Right lobe of liver (tissue), 6 donors: Measurements from ENCODE around the gene ZBTB47. TPM values are rescaled to one million over a fixed set of nuclear protein-coding genes. Genes with fewer than 3 reads are reported as not detected.

Experiments used
- ATAC-seq, 4 donors: fragments of 200-7000 bp; cut with Tn5 transposase; one replicate each; pipeline ENCODE4 v1.9.1; 2020; ENCODE audit warnings: mild to moderate bottlenecking in 4 of 4, moderate library complexity in 4 of 4
- DNase-seq, 3 donors: peaks; one replicate each; pipeline ENCODE4 v3.0.0-alpha.2; 2020
- H3K27ac ChIP-seq, 3 donors: fragments of 200-600 bp; one replicate each; pipeline ENCODE4 v1.8.0; 2022
- H3K27me3 ChIP-seq, 2 donors: fragments of 200-600 bp; one replicate each; pipeline ENCODE4 v1.8.0; 2022
- H3K36me3 ChIP-seq, 4 donors: fragments of 200-600 bp; sonication (generic) in 1 of 4; one replicate each; pipeline versions ENCODE4 v1.5.1 to v1.8.0; 2017 to 2022; ENCODE audit warnings: control low read depth in 1 of 4
- H3K4me1 ChIP-seq, 4 donors: fragments of 200-600 bp; sonication (generic) in 1 of 4; one replicate each; pipeline versions ENCODE4 v1.5.1 to v1.8.0; 2017 to 2022; ENCODE audit warnings: control low read depth in 1 of 4
- H3K4me3 ChIP-seq, 3 donors: fragments of 200-600 bp; one replicate each; pipeline ENCODE4 v1.8.0; 2022
- H3K9me3 ChIP-seq, 4 donors: fragments of 200-600 bp; sonication (generic) in 1 of 4; one replicate each; pipeline versions ENCODE4 v1.5.1 to v1.8.0; 2017 to 2022; ENCODE audit warnings: control low read depth in 1 of 4
- CTCF ChIP-seq, 4 donors: fragments of 200-600 bp in 3 of 4; fragments of 450-650 bp in 1 of 4; IDR thresholded peaks; one replicate each; pipeline versions ENCODE4 v1.5.1 to v1.8.0; 2016 to 2022; ENCODE audit warnings: antibody characterized with exemption in 4 of 4, mild to moderate bottlenecking in 2 of 4
- POLR2A ChIP-seq: fragments of 450-650 bp; IDR thresholded peaks from one replicate; pipeline ENCODE4 v1.6.1; 2017; ENCODE audit warnings: antibody characterized with exemption, mild to moderate bottlenecking
- WGBS: methylation state at CpG from one replicate; pipeline ENCODE4 v1.1.6; 2018; ENCODE audit warnings: low coverage, low lambda C conversion rate; ENCODE audit not compliant: insufficient coverage; ENCODE audit errors: missing lambda C conversion rate; 5-methylcytosine and 5-hydroxymethylcytosine counted together
- intact Hi-C, 2 donors: fragments of 100-400 bp; cut with DNase I; formaldehyde crosslinking; loops; one replicate each; pipeline versions ENCODE4 v1.11.2 to v1.14.1; 2022
- total RNA-seq, 6 experiments: library from RNA; depleted of rRNA in 2 of 6; stranded (reverse); fragments of >200 nt in 2 of 6; fragmentation: NEBNext Ultra II Directional in 3 of 6; extraction: Animal tissue kit (Norgen Biotek cat#: 25700) in 3 of 6; gene quantifications; one replicate each; pipeline versions ENCODE4 v1.1.0 to v1.2.4, GENCODE V29; 2016 to 2023
- donor health status: DM: no; HTN: yes; CAD: no.
- donor health status: DM: no; HTN: no; CAD: no.
- donor health status: DM: no; HTN: no; CAD: no.
- donor health status: DM: no; HTN: yes; CAD: no.
- donor health status: DM: no; HTN: yes; CAD: no.

The ZBTB47 gene
- total RNA-seq, 6 experiments from 2014 or later, result 2.2 to 8.9 (median 4.9) TPM

- Histone ChIP-seq H3K9me3 (no peaks in the 10 kb centered on the region), H3K27ac (no peak overlapping the region), H3K27me3 (no peaks in the 10 kb centered on the region), H3K36me3 (no peaks in the 10 kb centered on the region), H3K4me1 (no peaks in the 10 kb centered on the region), H3K4me3 (no peak overlapping the region)
- WGBS, result 54% methylated on average over 12 of the region's 12 CpGs
- ATAC-seq, result no peak
- TF ChIP-seq CTCF (IDR thresholded peaks at IDR 0.05) (no peak), POLR2A (no peak)
- DNase-seq, result no peak
- intact Hi-C loops, result loop anchor here in 1 of 2 donors (10.0 kb wide), 1 partner anchor 52 kb away; no protein-coding TSS in a partner anchor
Measured at GRCh38 chr3:42682301-42683070, 29.0 kb downstream of the ZBTB47 start.

- H3K4me1 ChIP-seq, result no peaks in the 10 kb centered on the region
- DNase-seq, result no peak
- peak in 2 of 4 donors; percentile 24 to 88 for ATAC-seq
- intact Hi-C loops, result loop anchor here in 1 of 2 donors (10.0 kb wide), 1 partner anchor 51 kb away; no protein-coding TSS in a partner anchor
- no peak overlapping the region for H3K27ac ChIP-seq
- H3K9me3 ChIP-seq, result no peaks in the 10 kb centered on the region
- 39% methylated on average over 9 of the region's 10 CpGs for WGBS
- TF ChIP-seq POLR2A (no peak), CTCF (IDR thresholded peaks at IDR 0.05) (no peak)
- H3K27me3 ChIP-seq, result no peaks in the 10 kb centered on the region
- no peaks in the 10 kb centered on the region for H3K36me3 ChIP-seq
- no peak overlapping the region for H3K4me3 ChIP-seq
Measured at GRCh38 chr3:42683875-42684598, 30.5 kb downstream of the ZBTB47 start.

GRCh38 chr3:42684632-42685362, 31.3 kb downstream of the ZBTB47 start:
- H3K9me3 ChIP-seq, result no peaks in the 10 kb centered on the region
- no peak overlapping the region for H3K27ac ChIP-seq
- ATAC-seq (no peak), DNase-seq (no peak)
- TF ChIP-seq CTCF (IDR thresholded peaks at IDR 0.05), result no peak
- no peak for TF ChIP-seq POLR2A
- WGBS, result 53% methylated on average over 4 of the region's 7 CpGs
- H3K4me3 ChIP-seq, result no peak overlapping the region
- H3K36me3 ChIP-seq, result no peaks in the 10 kb centered on the region
- no peaks in the 10 kb centered on the region for H3K27me3 ChIP-seq
- no peaks in the 10 kb centered on the region for H3K4me1 ChIP-seq
- intact Hi-C loops, result loop anchor here in 1 of 2 donors (10.0 kb wide), 1 partner anchor 50 kb away; no protein-coding TSS in a partner anchor

GRCh38 chr3:42685363-42685881, 31.9 kb downstream of the ZBTB47 start, which contains the start of gene KLHL40:
KLHL40 (plus strand) TSS chr3:42685537; CDS start chr3:42685619, 82 bp downstream.
- intact Hi-C loops, result loop anchor here in 1 of 2 donors (10.0 kb wide), 1 partner anchor 49 kb away; no protein-coding TSS in a partner anchor
- Histone ChIP-seq H3K27me3 (no peaks in the 10 kb centered on the region), H3K4me3 (no peak within 1 kb of the TSS), H3K9me3 (no peaks in the 10 kb centered on the region), H3K4me1 (no peaks in the 10 kb centered on the region), H3K27ac (no peak within 1 kb of the TSS), H3K36me3 (no peaks in the 10 kb centered on the region)
- no peak for TF ChIP-seq POLR2A
- TF ChIP-seq CTCF (IDR thresholded peaks at IDR 0.05), result no peak
- no peak for DNase-seq
- 20% methylated on average over 1 of the region's 34 CpGs for WGBS
- ATAC-seq, result no peak
